Hematopoietic multipotent progenitor cell treated with erythropoietin and hydrocortisone succinate and interleukin-3 and kit ligand, for 15 days (in vitro differentiated cells): ENCODE results near the gene INCA1.
"Not testable (repeated sequence)": the region's sequence is repeated elsewhere in the genome, so short reads cannot be mapped to it uniquely, and the experiment has no call there.

ENCODE experiments used
- DNase-seq: peaks from one replicate; pipeline ENCODE4 v3.0.0-alpha.2; 2015; ENCODE audit warnings: low spot score

Gene INCA1, protein sequence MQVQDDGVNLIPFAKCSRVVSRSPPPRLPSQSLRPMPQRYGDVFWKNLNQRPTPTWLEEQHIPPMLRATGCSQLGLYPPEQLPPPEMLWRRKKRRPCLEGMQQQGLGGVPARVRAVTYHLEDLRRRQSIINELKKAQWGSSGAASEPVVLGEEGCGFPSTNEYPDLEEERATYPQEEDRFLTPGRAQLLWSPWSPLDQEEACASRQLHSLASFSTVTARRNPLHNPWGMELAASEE

DNA sequence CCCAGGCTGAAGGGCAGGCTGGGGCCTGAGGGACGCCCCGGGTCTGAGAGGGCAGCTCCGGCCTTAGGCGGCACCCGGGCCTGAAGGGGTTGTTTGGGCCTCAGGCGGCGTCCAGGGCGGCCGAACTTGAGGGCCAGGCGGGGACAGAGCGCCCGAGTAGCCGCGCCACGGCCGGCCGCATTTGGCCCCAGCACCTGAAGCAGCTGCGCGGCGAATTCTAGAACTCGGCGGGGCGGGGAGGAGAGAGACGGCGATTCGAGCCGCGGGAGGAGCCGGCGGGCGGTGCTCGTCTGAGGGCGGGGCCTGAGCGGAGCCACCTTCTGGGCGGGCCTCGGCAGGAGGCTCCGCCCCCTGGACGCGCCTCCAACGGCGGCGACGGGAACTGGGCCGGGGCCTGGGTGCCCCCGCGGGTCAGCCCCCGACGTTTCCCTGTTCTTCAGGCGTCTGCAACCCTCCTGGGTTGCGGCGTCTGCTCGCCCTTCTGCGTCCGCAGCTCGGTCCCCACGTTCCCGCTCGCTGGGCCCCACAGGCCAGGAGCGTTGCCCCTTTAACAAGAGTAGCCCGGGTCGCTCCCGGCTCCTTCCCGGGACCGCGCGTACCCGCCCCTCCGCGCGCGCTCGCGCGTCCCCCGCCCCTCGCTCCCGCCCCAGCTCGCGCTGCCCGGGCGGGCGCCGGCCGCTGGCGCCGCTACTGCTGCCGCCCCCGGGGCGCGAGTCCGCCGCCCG lies at the start of gene INCA1, which contains the start of gene KIF1C:
INCA1 (minus strand) TSS at position 221 of the 725 bp plus-strand sequence. CDS start 3,085 bp downstream, outside the sequence.
KIF1C (plus strand) TSS at position 649 of the 725 bp plus-strand sequence. CDS start 2,297 bp downstream, outside the sequence.
- DNase-seq = peak; percentile 91

DNA sequence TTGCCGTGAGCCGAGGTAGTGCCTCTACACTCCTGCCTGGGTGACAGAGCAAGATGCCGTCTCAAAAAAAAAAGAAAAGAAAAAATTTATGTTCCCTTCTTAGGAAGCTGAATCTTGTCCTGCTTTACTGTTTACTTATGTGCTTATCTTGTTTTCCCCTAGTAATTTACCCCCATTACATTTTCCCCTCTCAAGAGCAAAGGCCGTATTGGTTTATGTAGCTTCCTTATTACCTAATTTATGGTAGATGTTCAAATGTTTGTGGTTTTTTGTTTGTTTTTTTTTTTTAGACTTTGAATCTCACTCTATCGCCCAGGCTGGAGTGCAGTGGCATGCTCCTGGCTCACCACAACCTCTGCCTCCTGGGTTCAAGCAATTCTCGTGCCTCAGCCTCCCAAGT lies 48.2 kb upstream of the INCA1 start:
- no peak for DNase-seq

DNA sequence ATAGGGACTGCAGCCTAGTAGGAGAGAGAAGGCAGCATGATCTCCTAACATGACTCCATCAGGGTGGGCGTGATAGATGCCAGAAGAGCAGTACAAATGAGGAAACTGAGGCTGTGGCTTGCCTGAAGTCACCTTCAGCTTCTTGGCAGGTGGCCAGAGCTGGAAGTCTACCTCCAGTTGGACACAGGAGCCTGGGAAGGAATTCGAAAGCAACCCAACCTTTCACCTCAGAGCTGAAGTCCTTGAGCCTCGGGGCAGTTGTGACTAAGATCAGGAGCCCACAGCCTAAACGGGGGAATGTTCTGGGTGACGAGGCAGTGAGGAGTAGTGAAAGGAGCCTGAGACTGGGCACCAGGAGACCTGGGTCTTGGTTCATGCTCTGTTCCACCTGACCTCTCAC lies 47.3 kb upstream of the INCA1 start:
- no peak for DNase-seq

- DNase-seq = no peak
Observed at GRCh38 chr17:5043524-5043923, 46.2 kb upstream of the INCA1 start.

DNA sequence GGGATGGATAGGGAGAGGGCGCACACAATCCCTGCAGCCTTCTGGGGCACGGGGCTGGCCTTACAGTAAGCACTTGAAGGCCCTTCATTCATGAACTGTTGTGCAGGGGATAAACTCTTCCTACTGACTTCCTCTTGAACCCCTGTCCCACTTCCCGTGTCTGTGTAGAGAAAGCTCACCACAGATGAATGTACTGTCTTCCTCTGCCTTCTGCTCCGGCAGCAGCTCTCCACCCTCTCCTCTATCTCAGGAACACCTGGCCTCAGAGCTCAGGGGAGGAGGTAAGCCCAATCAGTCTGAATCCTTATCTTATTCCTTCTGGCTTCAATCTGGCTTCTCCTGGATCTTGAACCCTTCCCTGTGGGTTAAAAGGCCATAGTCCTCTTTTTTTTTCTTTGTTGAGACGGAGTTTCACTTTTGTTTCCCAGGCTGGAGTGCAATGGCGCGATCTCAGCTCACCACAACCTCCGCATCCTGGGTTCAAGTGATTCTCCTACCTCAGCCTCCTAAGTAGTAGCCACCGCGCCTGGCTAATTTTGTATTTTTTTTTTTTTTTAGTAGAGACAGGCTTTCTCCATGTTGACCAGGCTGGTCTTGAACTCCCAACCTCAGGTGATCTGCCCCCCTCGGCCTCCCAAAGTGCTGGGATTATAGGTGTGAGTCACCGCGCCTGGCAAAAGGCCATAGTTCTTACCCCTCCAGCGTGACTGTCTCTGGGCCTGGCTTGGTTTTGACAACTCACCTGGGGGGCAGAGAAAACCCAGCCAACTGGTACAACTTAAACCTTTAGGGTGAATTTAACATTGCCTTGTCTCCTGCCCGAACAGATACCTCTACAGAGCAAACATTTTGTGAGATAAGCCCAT lies 45.1 kb upstream of the INCA1 start:
- no peak for DNase-seq

DNA sequence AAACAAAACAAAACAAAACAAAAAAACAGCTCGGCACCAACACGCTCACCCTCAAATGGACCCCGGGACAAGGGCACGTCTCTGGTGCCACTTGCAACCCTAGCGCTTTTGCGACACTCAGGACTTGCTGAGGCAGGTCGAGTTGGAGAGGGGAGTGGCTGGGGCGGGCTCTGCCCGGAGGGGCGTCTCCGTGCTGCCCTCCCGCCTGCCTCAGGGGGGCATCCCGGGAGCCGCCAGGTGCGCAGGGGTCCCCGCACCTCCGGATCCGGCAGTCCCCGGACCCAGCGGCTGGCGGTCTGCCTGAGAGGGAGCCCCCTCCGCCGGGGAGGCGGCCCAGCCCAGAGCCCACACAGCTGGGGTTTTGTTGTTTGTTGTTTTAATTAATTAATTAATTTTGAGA lies 38.0 kb upstream of the INCA1 start, which contains the start of gene SLC52A1:
SLC52A1 (minus strand) TSS at position 112 of the 400 bp plus-strand sequence. CDS start 820 bp downstream, outside the sequence.
- no peak for DNase-seq

- no peak for DNase-seq
Observed at GRCh38 chr17:5034651-5035050, 37.3 kb upstream of the INCA1 start.

- DNase-seq = no peak
Observed at GRCh38 chr17:5034063-5034462, 36.7 kb upstream of the INCA1 start.

GRCh38 chr17:5033352-5034015 lies 36.2 kb upstream of the INCA1 start:
- no peak for DNase-seq

DNA sequence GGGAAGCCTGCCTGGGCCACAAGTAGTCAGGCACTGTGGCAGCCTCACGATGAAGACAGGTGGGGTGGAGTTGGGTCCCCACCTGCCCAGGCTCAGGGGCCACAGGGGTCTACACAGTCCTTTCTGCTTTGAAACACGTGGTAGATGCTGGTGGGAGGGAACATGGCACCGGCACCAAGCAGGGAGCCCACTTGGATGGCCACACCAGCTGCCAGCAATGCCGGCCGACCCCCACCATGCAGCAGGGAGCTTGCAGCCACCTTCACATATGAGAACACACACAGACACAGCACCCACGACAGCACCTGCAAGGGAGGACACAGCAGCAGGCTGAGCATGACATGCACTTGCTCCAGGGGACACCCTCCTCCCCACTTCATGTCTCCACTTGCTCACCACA lies 35.5 kb upstream of the INCA1 start:
- no peak for DNase-seq

DNA sequence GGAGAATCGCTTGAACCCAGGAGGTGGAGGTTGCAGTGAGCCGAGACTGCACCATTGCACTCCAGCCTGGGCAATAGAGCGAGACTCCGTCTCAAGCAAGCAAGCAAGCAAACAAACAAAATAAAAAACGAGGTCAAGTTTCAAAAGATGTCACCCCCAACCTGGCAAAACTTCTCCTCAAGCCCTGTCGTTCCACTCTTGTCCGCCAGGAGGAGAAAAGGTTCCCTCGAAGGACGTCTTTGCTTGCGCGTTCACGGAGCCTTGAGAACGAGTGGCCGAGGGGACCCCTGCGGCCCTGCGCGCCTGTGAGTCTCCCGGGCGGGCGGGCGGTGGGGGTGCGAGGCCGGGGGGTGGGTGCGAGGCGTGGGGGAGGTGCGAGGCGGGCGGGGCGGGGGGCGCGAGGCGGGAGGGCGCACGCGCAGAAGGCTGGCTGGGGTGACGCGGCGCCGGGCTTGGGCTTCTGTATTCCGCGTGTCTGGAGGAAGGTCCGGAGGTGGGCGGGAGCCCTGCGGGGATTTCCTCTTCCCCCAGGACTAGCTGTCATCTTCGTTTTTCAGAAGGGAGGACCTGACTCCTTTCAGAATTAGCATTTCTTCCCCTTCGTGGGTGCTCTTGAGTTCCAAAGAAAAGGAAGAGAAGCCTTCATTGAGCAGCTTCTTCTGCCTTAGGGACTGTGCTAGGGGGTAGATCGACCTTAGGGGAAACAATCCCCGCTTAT lies 34.2 kb upstream of the INCA1 start:
- peak; percentile 65 for DNase-seq

- DNase-seq = not testable (repeated sequence)
Observed at GRCh38 chr17:5030168-5030567, 32.8 kb upstream of the INCA1 start.

DNA sequence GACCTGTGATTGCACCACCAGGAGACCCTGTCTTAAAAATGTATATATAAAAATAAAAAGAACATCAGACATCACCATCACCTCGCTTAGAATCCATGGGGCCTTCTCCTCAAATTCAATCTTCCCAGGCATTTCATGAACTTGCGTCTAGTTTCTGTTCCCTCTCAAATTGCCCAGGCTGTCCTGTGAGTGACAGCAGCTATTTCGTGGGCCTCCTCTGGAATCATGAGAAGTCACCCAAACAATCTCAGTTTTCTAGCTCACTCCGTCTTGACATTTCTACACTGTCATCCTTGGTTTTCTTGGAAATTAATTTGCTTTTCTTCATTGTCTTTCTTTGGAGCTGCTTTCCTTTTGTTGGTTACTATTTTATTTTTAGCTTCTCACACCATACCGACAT lies 30.6 kb upstream of the INCA1 start:
- no peak for DNase-seq

DNA sequence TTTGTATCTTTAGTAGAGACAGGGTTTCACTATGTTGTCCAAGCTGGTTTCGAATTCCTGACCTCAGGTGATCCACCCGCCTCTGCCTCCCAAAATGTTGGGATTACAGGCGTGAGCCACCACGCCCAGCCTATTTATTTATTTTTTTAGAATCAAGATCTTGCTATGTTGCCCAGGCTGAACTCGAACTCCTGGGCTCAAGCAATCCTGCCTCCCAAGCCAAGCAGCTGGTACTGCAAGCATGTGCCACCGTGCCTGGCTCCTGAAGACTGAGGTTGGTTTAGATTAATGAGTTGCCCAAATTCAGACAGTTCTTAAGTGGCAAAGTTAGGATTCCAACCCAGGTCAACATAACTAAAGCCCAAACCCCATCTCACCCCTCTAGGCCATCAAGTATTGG lies 30.0 kb upstream of the INCA1 start:
- DNase-seq = no peak

DNA sequence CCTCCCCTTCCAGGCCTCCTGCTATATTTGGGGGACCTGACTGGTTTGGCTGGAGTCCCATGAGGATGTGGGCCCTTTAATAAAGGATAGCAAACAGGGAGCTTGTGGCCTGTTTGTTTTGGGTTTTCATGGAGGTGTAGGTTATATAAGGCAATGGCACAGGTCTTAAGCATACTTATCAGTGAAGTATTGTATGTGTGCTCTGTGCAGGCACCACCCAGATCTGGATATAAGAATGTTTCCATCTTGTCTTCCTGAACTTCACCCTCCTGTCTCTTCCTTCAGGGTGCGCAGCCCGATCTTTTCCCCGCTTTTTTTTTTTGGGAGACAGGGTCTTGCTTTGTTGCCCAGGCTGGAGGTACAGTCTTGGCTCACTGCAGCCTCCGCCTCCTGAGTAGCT lies 27.3 kb upstream of the INCA1 start:
- DNase-seq = no peak

DNA sequence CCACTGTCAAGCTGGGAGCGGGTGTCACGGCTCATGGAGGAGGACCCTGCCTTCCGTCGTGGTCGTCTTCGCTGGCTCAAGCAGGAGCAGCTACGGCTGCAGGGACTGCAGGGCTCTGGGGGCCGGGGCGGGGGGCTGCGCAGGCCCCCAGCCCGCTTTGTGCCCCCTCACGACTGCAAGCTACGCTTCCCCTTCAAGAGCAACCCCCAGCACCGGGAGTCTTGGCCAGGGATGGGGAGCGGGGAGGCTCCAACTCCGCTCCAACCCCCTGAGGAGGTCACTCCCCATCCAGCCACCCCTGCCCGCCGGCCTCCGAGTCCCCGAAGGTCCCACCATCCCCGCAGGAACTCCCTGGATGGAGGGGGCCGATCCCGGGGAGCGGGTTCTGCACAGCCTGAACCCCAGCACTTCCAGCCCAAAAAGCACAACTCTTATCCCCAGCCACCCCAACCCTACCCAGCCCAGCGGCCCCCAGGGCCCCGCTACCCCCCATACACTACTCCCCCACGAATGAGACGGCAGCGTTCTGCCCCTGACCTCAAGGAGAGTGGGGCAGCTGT lies 26.3 kb upstream of the INCA1 start:
- DNase-seq = no peak

DNA sequence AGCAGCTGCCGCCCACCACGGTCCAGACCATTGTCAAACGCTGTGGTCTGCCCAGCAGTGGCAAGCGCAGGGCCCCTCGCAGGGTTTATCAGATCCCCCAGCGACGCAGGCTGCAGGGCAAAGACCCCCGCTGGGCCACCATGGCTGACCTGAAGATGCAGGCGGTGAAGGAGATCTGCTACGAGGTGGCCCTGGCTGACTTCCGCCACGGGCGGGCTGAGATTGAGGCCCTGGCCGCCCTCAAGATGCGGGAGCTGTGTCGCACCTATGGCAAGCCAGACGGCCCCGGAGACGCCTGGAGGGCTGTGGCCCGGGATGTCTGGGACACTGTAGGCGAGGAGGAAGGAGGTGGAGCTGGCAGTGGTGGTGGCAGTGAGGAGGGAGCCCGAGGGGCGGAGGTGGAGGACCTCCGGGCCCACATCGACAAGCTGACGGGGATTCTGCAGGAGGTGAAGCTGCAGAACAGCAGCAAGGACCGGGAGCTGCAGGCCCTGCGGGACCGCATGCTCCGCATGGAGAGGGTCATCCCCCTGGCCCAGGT lies 24.9 kb upstream of the INCA1 start:
- no peak for DNase-seq

DNA sequence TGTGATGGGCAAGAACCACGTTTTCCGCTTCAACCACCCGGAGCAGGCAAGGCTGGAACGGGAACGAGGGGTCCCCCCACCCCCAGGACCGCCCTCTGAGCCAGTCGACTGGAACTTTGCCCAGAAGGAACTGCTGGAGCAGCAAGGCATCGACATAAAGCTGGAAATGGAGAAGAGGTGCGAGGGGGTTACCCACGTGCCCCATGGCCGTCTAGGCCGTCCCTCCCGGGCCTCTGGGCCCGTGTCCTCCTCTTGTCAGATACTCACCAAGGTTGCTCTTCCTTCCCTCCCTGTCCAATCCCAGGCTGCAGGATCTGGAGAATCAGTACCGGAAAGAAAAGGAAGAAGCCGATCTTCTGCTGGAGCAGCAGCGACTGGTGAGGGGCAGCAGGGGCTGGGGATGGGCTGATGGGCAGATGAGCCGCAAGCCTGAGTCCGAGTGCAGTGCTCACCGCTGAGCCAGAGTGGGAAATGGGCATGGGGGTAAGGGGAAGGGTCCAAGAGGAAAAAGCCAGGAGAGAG lies 23.2 kb upstream of the INCA1 start:
- DNase-seq = no peak

- DNase-seq = no peak
Observed at GRCh38 chr17:5019475-5019956, 22.2 kb upstream of the INCA1 start.

GRCh38 chr17:5014357-5014756 lies 17.0 kb upstream of the INCA1 start:
- no peak for DNase-seq
